HL-60 (cell line): ENCODE measurements around the gene NEB.

Source experiments
- DNase-seq, 2 experiments: peaks; one replicate each; pipeline ENCODE4 v3.0.0-alpha.2; 2010 to 2020; ENCODE audit warnings: low read depth in 1 of 2, low spot score in 1 of 2
- H3K27ac ChIP-seq: fragments of 250-450 bp; sonication (Bioruptor Pico); replicated peaks from 2 replicates; pipeline ENCODE4 v1.5.1; 2020; ENCODE audit warnings: mild to moderate bottlenecking, moderate library complexity
- H3K27me3 ChIP-seq: fragments of 250-450 bp; sonication (Bioruptor Pico); 2 replicates; pipeline ENCODE4 v1.5.1; 2021; ENCODE audit warnings: mild to moderate bottlenecking, moderate library complexity; ENCODE audit not compliant: insufficient read depth, poor library complexity, severe bottlenecking
- H3K4me3 ChIP-seq: replicated peaks from 2 replicates; pipeline ENCODE4 v1.5.1; 2011; ENCODE audit warnings: mild to moderate bottlenecking, control low read depth, low read length; ENCODE audit not compliant: insufficient read depth
- GABPA ChIP-seq: IDR thresholded peaks from 2 replicates; pipeline ENCODE4 v1.6.1; 2012; ENCODE audit warnings: low read depth
- POLR2AphosphoS5 ChIP-seq: IDR thresholded peaks from 2 replicates; pipeline ENCODE4 v1.6.1; 2012; ENCODE audit warnings: low read depth
- SPI1 ChIP-seq: IDR thresholded peaks from 2 replicates; pipeline ENCODE4 v1.6.1; 2012; ENCODE audit warnings: low read depth, mild to moderate bottlenecking, borderline replicate concordance
- TF ChIP-seq, protein P1 (sequence below): IDR thresholded peaks from 2 replicates; pipeline ENCODE4 v1.6.1; 2012; ENCODE audit warnings: low read depth; ENCODE audit not compliant: insufficient replicate concordance
- TF ChIP-seq, protein P2 (sequence below): IDR thresholded peaks from one replicate; pipeline ENCODE4 v1.5.1; 2011; ENCODE audit warnings: low read length, control low read depth, inconsistent platforms; ENCODE audit not compliant: insufficient read depth

Gene NEB

DNA sequence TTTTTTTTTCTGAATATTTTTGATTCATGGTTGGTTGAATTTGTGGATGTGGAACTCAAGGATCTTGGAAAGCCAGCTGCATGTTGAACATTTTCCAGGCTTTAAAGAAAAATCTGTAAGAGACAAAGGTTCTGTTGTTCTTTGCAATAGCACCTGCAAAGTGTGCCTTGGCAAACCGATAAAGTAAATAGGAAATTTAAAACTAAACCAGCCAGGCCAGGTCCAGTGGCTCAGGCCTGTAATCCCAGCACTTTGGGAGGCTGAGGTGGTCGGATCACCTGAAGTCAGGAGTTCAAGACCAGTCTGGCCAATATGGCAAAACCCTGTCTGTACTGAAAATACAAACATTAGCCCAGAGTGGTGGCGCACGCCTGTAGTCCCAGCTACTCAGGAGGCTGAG, 250.2 kb downstream of the NEB start:
- no peak for TF ChIP-seq SPI1
- Histone ChIP-seq H3K27ac (no peak overlapping the region), H3K27me3 (no peaks in the 10 kb centered on the region), H3K4me3 (no peak overlapping the region)
- DNase-seq, result no peak

DNA sequence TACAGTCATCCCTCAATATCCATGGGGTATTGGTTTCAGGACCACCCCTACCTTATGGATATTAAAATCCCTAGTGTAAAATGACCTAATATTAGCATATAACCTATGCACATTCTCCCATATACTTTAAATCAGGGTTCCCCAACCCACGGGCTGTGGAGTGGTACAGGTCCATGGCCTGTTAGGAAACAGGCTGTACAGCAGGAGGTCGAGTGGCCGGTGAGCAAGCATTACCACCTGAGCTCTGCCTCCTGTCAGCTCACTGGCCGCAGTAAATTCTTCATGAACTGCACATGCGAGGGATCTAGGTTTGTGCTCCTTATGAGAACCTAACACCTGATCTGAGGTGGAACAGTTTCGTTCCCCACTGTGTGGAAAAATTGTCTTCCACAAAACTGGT, 250.7 kb downstream of the NEB start:
- TF ChIP-seq, protein P1, sequence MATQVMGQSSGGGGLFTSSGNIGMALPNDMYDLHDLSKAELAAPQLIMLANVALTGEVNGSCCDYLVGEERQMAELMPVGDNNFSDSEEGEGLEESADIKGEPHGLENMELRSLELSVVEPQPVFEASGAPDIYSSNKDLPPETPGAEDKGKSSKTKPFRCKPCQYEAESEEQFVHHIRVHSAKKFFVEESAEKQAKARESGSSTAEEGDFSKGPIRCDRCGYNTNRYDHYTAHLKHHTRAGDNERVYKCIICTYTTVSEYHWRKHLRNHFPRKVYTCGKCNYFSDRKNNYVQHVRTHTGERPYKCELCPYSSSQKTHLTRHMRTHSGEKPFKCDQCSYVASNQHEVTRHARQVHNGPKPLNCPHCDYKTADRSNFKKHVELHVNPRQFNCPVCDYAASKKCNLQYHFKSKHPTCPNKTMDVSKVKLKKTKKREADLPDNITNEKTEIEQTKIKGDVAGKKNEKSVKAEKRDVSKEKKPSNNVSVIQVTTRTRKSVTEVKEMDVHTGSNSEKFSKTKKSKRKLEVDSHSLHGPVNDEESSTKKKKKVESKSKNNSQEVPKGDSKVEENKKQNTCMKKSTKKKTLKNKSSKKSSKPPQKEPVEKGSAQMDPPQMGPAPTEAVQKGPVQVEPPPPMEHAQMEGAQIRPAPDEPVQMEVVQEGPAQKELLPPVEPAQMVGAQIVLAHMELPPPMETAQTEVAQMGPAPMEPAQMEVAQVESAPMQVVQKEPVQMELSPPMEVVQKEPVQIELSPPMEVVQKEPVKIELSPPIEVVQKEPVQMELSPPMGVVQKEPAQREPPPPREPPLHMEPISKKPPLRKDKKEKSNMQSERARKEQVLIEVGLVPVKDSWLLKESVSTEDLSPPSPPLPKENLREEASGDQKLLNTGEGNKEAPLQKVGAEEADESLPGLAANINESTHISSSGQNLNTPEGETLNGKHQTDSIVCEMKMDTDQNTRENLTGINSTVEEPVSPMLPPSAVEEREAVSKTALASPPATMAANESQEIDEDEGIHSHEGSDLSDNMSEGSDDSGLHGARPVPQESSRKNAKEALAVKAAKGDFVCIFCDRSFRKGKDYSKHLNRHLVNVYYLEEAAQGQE, result no peak
- TF ChIP-seq POLR2AphosphoS5, result no peak
- TF ChIP-seq GABPA, result no peak
- TF ChIP-seq SPI1, result no peak
- TF ChIP-seq, protein P2, sequence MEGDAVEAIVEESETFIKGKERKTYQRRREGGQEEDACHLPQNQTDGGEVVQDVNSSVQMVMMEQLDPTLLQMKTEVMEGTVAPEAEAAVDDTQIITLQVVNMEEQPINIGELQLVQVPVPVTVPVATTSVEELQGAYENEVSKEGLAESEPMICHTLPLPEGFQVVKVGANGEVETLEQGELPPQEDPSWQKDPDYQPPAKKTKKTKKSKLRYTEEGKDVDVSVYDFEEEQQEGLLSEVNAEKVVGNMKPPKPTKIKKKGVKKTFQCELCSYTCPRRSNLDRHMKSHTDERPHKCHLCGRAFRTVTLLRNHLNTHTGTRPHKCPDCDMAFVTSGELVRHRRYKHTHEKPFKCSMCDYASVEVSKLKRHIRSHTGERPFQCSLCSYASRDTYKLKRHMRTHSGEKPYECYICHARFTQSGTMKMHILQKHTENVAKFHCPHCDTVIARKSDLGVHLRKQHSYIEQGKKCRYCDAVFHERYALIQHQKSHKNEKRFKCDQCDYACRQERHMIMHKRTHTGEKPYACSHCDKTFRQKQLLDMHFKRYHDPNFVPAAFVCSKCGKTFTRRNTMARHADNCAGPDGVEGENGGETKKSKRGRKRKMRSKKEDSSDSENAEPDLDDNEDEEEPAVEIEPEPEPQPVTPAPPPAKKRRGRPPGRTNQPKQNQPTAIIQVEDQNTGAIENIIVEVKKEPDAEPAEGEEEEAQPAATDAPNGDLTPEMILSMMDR, result no peak
- H3K27me3 ChIP-seq, result no peaks in the 10 kb centered on the region
- H3K27ac ChIP-seq, result no peak overlapping the region
- no peak for DNase-seq
- H3K4me3 ChIP-seq, result no peak overlapping the region

DNA sequence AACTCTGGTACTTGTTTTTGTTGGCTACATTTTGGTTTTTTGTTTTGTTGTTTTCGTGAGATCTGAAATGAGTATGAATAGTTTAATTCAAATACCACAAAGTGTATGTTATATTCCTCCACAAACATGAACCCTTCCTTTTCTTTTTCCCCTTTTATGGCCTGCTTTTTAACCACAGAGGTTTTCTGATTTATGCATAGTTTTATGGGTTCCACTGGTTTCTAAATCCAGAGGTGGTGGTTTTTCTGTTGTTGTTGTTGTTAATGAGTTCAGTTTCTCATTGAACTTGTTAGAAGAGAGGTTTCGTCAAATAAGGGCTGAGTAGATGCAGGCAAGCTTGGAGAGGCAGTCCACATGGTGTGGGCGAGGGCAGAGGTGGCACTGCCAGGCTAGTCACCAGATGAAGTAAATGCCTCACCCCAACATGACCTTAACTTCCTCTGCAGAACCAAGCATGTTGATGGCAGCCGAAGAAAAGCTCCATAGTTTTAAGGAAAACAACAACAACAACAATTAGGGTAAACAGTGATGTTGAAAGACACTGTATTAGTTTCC, 252.0 kb downstream of the NEB start:
- no peak overlapping the region for H3K27ac ChIP-seq
- no peak for DNase-seq
- no peak overlapping the region for H3K4me3 ChIP-seq
- H3K27me3 ChIP-seq, result no peaks in the 10 kb centered on the region
- TF ChIP-seq SPI1, result no peak
- 0 out of 2 replicates have a peak, but pooled peaks have one; percentile 35 for TF ChIP-seq POLR2AphosphoS5
- TF ChIP-seq, protein P1, result no peak
- no peak for TF ChIP-seq GABPA
- TF ChIP-seq, protein P2, result no peak

DNA sequence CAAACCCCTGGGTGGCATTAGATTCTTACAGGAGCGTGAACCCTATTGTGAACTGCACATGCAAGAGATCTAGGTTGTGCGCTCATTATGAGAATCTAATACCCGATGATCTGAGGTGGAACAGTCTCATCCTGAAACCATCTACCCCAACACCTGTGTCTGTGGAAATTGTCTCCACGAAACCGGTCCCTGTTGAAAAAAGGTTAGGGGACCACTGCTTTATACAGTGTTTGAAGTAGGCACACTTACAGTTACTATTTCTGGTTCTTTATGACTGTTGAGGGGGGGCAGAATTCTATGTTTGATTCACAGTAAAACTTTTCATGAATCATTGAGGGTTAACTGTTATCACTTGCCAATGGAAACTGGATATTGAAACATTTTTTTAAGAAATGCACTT, 252.5 kb downstream of the NEB start:
- Histone ChIP-seq H3K4me3 (no peak overlapping the region), H3K27me3 (no peaks in the 10 kb centered on the region), H3K27ac (no peak overlapping the region)
- no peak for DNase-seq
- TF ChIP-seq, protein P1, result no peak
- no peak for TF ChIP-seq SPI1
- TF ChIP-seq, protein P2, result no peak
- TF ChIP-seq GABPA, result no peak
- TF ChIP-seq POLR2AphosphoS5, result no peak
